Liver (tissue), 9 donors: Measurements from ENCODE around the gene ADAM8. TPM values are rescaled to one million over a fixed set of nuclear protein-coding genes. Genes with fewer than 3 reads are reported as not detected.
A peak's percentile ranks its signal among the peaks of the same experiment; 100 is the strongest.

ENCODE experiments used
- DNase-seq: peaks from one replicate; pipeline ENCODE4 v3.0.0-alpha.2; 2017; ENCODE audit warnings: low spot score
- H3K27ac ChIP-seq, 2 donors: one replicate each; pipeline ENCODE4 v1.7.0; 2013; ENCODE audit warnings: inconsistent platforms in 2 of 2, low read length in 2 of 2, control low read depth in 1 of 2, low read depth in 1 of 2, mild to moderate bottlenecking in 1 of 2
- H3K27me3 ChIP-seq, 4 donors: one replicate each; pipeline versions ENCODE4 v1.6.1 to v1.7.0; 2013; ENCODE audit warnings: low read length in 3 of 4, inconsistent platforms in 1 of 4, mild to moderate bottlenecking in 1 of 4, moderate library complexity in 1 of 4; ENCODE audit not compliant: control insufficient read depth in 4 of 4, insufficient read depth in 4 of 4
- H3K36me3 ChIP-seq, 4 donors: one replicate each; pipeline versions ENCODE4 v1.6.1 to v1.7.0; 2013; ENCODE audit warnings: low read length in 3 of 4, mild to moderate bottlenecking in 3 of 4, low read depth in 1 of 4, moderate library complexity in 1 of 4; ENCODE audit not compliant: control insufficient read depth in 4 of 4, insufficient read depth in 3 of 4
- H3K4me1 ChIP-seq, 4 donors: one replicate each; pipeline versions ENCODE4 v1.6.1 to v1.7.0; 2013; ENCODE audit warnings: low read length in 3 of 4, mild to moderate bottlenecking in 3 of 4, moderate library complexity in 1 of 4; ENCODE audit not compliant: control insufficient read depth in 4 of 4, insufficient read depth in 4 of 4
- H3K4me3 ChIP-seq, 3 donors: one replicate each; pipeline versions ENCODE4 v1.6.1 to v1.7.0; 2013; ENCODE audit warnings: low read length in 3 of 3, control low read depth in 1 of 3, low read depth in 1 of 3, mild to moderate bottlenecking in 1 of 3
- H3K9ac ChIP-seq, 2 donors: one replicate each; pipeline ENCODE4 v1.7.0; 2013; ENCODE audit warnings: low read length in 2 of 2, mild to moderate bottlenecking in 2 of 2, moderate library complexity in 2 of 2, control low read depth in 1 of 2, low read depth in 1 of 2
- H3K9me3 ChIP-seq, 4 donors: one replicate each; pipeline versions ENCODE4 v1.6.1 to v1.7.0; 2013; ENCODE audit warnings: low read length in 3 of 4; ENCODE audit not compliant: control insufficient read depth in 4 of 4
- ATF3 ChIP-seq: IDR thresholded peaks from 2 replicates; pipeline ENCODE4 v1.6.1; 2016; ENCODE audit warnings: antibody characterized with exemption
- FOXA1 ChIP-seq: IDR thresholded peaks from 2 replicates; pipeline ENCODE4 v1.6.1; 2016; ENCODE audit warnings: antibody characterized with exemption
- GABPA ChIP-seq, 2 donors: IDR thresholded peaks in 1 of 2; conservative IDR thresholded peaks in 1 of 2; 2 replicates each; pipeline ENCODE4 v1.6.1; 2016; ENCODE audit warnings: antibody characterized with exemption in 2 of 2, mild to moderate bottlenecking in 1 of 2, moderate library complexity in 1 of 2
- HNF4A ChIP-seq, 2 donors: conservative IDR thresholded peaks; 2 replicates each; pipeline ENCODE4 v1.6.1; 2016; ENCODE audit warnings: antibody characterized with exemption in 2 of 2, mild to moderate bottlenecking in 2 of 2
- HNF4G ChIP-seq: IDR thresholded peaks from 2 replicates; pipeline ENCODE4 v1.6.1; 2016; ENCODE audit warnings: antibody characterized with exemption
- JUND ChIP-seq, 2 donors: IDR thresholded peaks; 2 replicates each; pipeline ENCODE4 v1.6.1; 2016; ENCODE audit warnings: antibody characterized with exemption in 2 of 2
- MAX ChIP-seq: IDR thresholded peaks from 2 replicates; pipeline ENCODE4 v1.6.1; 2016; ENCODE audit warnings: antibody characterized with exemption
- RAD21 ChIP-seq, 2 donors: IDR thresholded peaks; 2 replicates each; pipeline ENCODE4 v1.6.1; 2016; ENCODE audit warnings: antibody characterized with exemption in 2 of 2, mild to moderate bottlenecking in 2 of 2
- RXRA ChIP-seq, 2 donors: IDR thresholded peaks; 2 replicates each; pipeline ENCODE4 v1.6.1; 2017 to 2018; ENCODE audit warnings: antibody characterized with exemption in 2 of 2, mild to moderate bottlenecking in 1 of 2
- SP1 ChIP-seq: IDR thresholded peaks from 2 replicates; pipeline ENCODE4 v1.6.1; 2018; ENCODE audit warnings: antibody characterized with exemption, mild to moderate bottlenecking
- TAF1 ChIP-seq: conservative IDR thresholded peaks from 2 replicates; pipeline ENCODE4 v1.6.1; 2016; ENCODE audit warnings: antibody characterized with exemption, mild to moderate bottlenecking
- ZBTB33 ChIP-seq: IDR thresholded peaks from 2 replicates; pipeline ENCODE4 v1.6.1; 2016; ENCODE audit warnings: antibody characterized with exemption
- WGBS: extraction: QIAGEN DNeasy Blood & Tissue Kit; methylation state at CpG from one replicate; pipeline ENCODE4 v1.1.7; 2013; 5-methylcytosine and 5-hydroxymethylcytosine counted together
- polyA plus RNA-seq, 2 donors: library from polyadenylated mRNA; stranded (reverse) in 1 of 2; unstranded in 1 of 2; fragments of 200-250 nt in 1 of 2; fragments of >200 nt in 1 of 2; fragmentation: Nextera tagmentation in 1 of 2; extraction: Ambion mirVana in 1 of 2; gene quantifications; one replicate each; pipeline versions ENCODE4 v1.2.1 to v1.2.3, GENCODE V29; 2013 to 2015
- total RNA-seq, 2 donors: library from RNA; depleted of rRNA; stranded (reverse); fragments of >200 nt; gene quantifications; one replicate each; pipeline ENCODE4 v1.2.3, GENCODE V29; 2014
- TF ChIP-seq, protein P1 (sequence below): IDR thresholded peaks from 2 replicates; pipeline ENCODE4 v1.6.1; 2016; ENCODE audit warnings: antibody characterized with exemption, mild to moderate bottlenecking
- TF ChIP-seq, protein P2 (sequence below): fragments of 150-350 bp; IDR thresholded peaks from 2 replicates; pipeline ENCODE4 v1.5.1; 2017; ENCODE audit warnings: improper control_type of control experiment, low read depth, low read length; ENCODE audit not compliant: missing input control
- donor health status: healthy.
- donor health status: healthy.
- donor health status: healthy.
- donor health status: healthy.
- donor health status: healthy.

ADAM8 gene
- total RNA-seq: 1 to 10 TPM; 5.4 to 6.9 TPM
- polyA plus RNA-seq: 1 to 10 TPM; 1.3 to 2.0 TPM

DNA sequence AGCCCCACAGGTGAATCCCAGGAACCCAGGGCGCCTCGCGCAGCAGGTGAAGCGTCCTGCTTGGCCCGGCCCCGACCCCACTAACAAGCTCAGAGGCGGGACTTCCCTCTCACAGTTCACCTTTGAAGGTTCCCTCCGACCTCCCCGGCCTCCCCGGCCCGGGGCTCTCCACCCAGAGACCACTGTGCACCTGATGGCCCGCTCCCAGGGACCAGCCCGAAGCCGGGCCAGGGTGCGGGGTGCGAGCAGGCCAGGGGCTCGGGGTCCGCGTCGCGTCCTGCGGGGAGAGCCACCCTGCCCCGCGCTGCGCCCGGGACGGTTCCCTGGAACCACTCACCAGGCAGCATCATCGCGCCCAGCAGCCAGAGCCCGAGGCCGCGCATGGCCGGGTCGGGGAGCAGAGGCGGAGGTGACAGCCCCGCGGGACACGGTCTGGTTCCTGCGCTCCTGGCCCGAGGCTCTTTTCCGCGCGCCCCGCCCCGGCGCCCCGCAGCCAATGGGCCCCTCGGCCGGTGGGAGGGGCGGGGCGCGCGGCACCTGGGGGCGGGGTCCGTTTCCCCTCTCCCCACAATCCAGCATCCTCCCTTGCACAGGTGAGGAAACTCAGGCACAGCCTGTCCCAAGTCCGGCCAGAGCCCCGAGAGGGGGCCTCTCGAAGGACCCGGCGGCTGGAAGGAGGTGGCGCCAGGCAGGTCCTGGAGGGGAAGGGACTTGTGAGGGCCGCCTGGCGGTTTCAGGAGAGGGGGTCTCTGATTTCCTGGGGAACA lies at the start of gene ADAM8:
ADAM8 (minus strand) TSS at position 434 of the 767 bp plus-strand sequence; CDS start at position 383, 51 bp downstream.
- Histone ChIP-seq H3K9me3 (no peaks in the 10 kb centered on the region), H3K27ac (peak within 1 kb of the TSS; percentile 64 to 84), H3K4me1 (peaks cover 12 to 36% (median 27%) of the 10 kb centered on the region in 4 donors), H3K9ac (peak within 1 kb of the TSS in 1 of 2 donors; percentile 53), H3K4me3 (peak within 1 kb of the TSS in 1 of 3 donors; percentile 16), H3K36me3 (peaks cover 3 to 16% (median 5%) of the 10 kb centered on the region in 4 donors), H3K27me3 (no peaks in the 10 kb centered on the region)
- DNase-seq: no peak
- TF ChIP-seq FOXA1 (no peak), ATF3 (no peak), HNF4G (no peak), HNF4A (conservative IDR thresholded peaks at IDR 0.05) (no peak), GABPA (IDR thresholded peaks at IDR 0.05 in 1 of 2, conservative IDR thresholded peaks at IDR 0.05 in 1 of 2) (no peak), TAF1 (no peak), SP1 (no peak), RAD21 (IDR thresholded peaks at IDR 0.05) (no peak), RXRA (IDR thresholded peaks at IDR 0.05) (no peak)
- TF ChIP-seq, protein P1, sequence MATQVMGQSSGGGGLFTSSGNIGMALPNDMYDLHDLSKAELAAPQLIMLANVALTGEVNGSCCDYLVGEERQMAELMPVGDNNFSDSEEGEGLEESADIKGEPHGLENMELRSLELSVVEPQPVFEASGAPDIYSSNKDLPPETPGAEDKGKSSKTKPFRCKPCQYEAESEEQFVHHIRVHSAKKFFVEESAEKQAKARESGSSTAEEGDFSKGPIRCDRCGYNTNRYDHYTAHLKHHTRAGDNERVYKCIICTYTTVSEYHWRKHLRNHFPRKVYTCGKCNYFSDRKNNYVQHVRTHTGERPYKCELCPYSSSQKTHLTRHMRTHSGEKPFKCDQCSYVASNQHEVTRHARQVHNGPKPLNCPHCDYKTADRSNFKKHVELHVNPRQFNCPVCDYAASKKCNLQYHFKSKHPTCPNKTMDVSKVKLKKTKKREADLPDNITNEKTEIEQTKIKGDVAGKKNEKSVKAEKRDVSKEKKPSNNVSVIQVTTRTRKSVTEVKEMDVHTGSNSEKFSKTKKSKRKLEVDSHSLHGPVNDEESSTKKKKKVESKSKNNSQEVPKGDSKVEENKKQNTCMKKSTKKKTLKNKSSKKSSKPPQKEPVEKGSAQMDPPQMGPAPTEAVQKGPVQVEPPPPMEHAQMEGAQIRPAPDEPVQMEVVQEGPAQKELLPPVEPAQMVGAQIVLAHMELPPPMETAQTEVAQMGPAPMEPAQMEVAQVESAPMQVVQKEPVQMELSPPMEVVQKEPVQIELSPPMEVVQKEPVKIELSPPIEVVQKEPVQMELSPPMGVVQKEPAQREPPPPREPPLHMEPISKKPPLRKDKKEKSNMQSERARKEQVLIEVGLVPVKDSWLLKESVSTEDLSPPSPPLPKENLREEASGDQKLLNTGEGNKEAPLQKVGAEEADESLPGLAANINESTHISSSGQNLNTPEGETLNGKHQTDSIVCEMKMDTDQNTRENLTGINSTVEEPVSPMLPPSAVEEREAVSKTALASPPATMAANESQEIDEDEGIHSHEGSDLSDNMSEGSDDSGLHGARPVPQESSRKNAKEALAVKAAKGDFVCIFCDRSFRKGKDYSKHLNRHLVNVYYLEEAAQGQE: no peak
- TF ChIP-seq, protein P2, sequence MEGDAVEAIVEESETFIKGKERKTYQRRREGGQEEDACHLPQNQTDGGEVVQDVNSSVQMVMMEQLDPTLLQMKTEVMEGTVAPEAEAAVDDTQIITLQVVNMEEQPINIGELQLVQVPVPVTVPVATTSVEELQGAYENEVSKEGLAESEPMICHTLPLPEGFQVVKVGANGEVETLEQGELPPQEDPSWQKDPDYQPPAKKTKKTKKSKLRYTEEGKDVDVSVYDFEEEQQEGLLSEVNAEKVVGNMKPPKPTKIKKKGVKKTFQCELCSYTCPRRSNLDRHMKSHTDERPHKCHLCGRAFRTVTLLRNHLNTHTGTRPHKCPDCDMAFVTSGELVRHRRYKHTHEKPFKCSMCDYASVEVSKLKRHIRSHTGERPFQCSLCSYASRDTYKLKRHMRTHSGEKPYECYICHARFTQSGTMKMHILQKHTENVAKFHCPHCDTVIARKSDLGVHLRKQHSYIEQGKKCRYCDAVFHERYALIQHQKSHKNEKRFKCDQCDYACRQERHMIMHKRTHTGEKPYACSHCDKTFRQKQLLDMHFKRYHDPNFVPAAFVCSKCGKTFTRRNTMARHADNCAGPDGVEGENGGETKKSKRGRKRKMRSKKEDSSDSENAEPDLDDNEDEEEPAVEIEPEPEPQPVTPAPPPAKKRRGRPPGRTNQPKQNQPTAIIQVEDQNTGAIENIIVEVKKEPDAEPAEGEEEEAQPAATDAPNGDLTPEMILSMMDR: no peak
- WGBS: 22% methylated on average over 63 of the region's 63 CpGs

GRCh38 chr10:133326223-133326551 lies 49.5 kb upstream of the ADAM8 start:
- no peak overlapping the region for H3K9ac ChIP-seq
- no peak for TF ChIP-seq MAX
- no peak for TF ChIP-seq ZBTB33
- no peak for TF ChIP-seq JUND (IDR thresholded peaks at IDR 0.05)
- TF ChIP-seq SP1: no peak
- TF ChIP-seq RXRA (IDR thresholded peaks at IDR 0.05): no peak
- WGBS: 33% methylated on average over 9 of the region's 9 CpGs
- peaks cover 0 to 17% (median 8%) of the 10 kb centered on the region in 4 donors for H3K27me3 ChIP-seq
- H3K27ac ChIP-seq: no peak overlapping the region
- H3K4me3 ChIP-seq: no peak overlapping the region
- no peak for DNase-seq
- no peaks in the 10 kb centered on the region for H3K36me3 ChIP-seq
- no peaks in the 10 kb centered on the region for H3K9me3 ChIP-seq
- peaks cover 2 to 22% (median 8%) of the 10 kb centered on the region in 4 donors for H3K4me1 ChIP-seq
